CD4-positive, alpha-beta T cell treated with Interleukin-4 for 1 hour (primary cell): ENCODE data around the gene TAF4.

ENCODE experiments used
- DNase-seq, 2 donors: peaks; one replicate each; pipeline ENCODE4 v3.0.0-alpha.2; 2020 to 2022

TAF4 gene

GRCh38 chr20:62043131-62043914, 22.4 kb downstream of the TAF4 start:
- DNase-seq: no peak

DNA sequence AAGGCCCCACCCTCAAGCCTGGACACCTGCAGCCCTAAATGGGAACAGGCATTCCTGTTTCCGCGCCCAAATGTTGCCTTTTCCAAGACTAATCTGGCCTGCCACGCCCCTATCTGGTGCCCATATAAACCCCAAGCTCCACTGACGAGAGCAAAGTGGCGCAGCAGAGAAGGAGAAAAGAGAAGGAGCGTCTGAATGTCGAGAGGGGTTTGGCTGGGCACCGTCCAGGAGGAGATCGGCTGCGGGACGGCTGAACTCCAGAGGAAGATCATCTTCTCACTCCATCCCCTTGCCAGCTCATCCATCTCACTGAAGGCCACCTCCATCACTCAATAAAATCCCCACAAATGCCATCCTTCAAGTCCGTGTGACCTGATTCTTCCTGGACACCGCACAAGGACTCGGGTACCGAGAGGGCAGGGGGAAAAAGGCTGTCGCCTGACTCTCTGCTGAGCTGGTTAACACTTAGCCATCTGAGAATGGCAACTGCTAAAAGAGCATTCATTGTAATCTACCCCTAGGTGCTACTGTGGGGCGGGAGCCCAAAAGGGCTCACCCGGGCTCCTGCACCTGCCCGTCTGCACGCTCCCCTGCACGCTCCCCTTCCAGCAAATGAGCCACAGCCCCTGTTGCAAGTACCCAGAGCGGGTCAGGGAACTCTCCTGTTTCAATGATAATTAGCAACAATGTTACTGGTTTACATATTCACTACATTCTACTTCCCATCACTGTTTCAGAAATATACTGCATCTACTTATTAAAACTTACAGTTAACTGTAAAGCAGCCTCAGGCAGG, 23.5 kb downstream of the TAF4 start:
- no peak for DNase-seq

DNA sequence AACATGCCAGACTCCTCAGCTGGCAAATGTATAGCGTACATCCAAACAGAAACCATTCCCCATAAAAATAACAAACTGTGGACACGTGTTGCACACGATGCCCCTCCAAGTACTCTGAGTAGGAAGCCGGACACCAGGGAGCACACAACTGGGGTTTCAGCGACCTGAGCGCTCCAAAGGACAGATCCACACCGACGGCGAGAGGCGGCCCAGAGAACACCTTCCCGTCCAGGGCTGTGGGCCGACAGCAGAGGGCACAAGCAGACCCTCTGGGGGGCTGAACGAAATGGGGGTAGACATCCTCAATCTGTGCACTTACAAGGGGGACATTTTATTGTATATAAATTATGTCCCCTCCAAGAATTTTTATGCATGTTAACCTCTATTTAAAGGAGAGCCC, 24.7 kb downstream of the TAF4 start:
- no peak for DNase-seq

DNA sequence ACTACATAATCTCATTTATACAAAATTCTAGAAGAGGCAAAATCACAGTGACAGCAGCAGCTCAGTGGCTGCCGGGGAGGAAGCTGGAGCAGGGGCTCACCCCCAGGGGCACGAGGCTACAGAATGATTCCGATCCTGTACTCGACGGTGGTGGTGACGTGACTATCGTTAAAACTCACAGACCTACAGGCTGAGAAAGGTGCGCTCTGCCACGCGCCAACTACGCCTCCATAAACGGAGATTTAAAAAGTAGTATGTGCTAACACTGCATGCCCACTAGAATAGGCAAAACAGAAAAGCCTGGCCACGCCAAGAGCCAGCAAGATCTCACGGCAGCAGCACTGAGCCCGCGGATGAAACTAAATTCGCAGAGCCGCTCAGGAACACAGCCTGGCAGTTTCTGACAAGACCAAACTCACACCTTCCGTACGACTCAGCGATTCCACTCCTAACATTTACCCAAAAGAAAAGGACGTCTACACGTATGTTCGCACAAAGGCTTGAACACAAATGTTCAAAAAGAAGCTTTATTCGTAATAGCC, 25.2 kb downstream of the TAF4 start:
- DNase-seq: no peak

DNA sequence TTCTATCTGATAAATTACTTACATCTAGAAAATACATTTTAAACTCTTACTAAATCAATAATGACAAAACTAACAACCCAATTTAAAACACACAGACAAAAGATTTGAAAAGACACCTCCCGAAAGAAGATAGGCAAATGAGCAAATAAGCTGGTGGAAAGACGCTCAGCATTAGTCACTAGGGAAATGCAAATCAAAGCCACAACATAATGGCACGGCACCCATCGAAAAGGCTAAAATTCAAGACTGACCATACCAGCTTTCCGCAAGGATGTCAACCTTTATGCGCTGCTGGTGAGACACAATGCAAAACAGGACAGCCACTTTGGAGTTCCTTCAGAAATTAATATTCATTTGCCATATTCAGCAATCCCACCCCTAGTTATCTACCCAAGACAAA, 25.9 kb downstream of the TAF4 start:
- no peak for DNase-seq

- no peak for DNase-seq
Observed at GRCh38 chr20:62032609-62033368, 32.9 kb downstream of the TAF4 start.

GRCh38 chr20:62031462-62032092, 34.1 kb downstream of the TAF4 start:
- no peak for DNase-seq

DNA sequence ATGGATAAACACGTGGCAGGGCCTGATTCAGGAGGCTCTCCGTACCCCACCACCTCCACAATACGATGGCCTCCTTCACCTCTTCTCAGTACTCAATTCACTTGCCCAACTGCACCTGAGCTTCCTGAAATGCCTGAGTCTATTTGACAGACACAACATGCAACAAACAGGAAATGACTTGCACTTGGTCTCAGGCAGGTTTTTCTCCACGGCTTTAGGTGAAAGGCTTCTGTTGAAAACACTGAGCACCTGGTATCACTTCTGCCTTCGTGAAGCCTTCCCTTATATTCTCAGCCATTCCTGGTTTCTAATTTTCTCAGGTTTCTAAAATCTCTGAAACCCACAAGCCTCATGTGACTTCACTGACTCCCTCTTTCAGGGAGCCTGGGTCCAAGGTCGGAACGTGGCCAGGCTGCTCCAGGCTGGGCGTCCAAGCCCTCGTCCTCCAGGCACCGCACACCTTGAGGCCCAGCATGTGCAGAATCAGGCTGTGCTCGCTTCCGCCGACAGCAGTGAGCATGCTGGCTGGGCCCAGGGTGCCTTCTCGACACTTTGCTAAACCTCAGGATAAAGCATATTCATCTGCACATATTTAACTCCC, 34.7 kb downstream of the TAF4 start:
- peak; percentile 39 to 51 for DNase-seq

- no peak for DNase-seq
Observed at GRCh38 chr20:62030357-62030756, 35.3 kb downstream of the TAF4 start.

- DNase-seq: no peak
Observed at GRCh38 chr20:62029949-62030348, 35.7 kb downstream of the TAF4 start.

- no peak for DNase-seq
Observed at GRCh38 chr20:62029296-62029695, 36.4 kb downstream of the TAF4 start.

DNA sequence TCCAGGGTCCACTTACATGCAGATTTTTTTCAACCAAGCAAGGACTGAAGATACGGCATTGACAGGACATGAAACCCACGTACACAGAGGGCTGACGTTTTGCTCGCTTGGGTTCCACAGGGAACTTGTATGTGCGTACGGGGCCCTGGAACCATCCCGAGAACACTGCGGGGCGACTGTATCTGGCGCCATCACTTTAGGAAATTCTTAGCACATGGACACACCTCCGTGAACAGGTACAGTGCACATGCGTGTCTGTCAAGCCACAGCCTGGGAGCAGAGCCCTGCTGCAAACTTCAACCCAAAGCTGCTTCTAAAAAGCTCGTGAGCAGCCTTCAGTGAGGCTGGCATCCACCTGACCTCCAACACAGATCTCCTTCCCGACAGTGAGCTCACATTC, 37.3 kb downstream of the TAF4 start:
- DNase-seq: no peak

DNA sequence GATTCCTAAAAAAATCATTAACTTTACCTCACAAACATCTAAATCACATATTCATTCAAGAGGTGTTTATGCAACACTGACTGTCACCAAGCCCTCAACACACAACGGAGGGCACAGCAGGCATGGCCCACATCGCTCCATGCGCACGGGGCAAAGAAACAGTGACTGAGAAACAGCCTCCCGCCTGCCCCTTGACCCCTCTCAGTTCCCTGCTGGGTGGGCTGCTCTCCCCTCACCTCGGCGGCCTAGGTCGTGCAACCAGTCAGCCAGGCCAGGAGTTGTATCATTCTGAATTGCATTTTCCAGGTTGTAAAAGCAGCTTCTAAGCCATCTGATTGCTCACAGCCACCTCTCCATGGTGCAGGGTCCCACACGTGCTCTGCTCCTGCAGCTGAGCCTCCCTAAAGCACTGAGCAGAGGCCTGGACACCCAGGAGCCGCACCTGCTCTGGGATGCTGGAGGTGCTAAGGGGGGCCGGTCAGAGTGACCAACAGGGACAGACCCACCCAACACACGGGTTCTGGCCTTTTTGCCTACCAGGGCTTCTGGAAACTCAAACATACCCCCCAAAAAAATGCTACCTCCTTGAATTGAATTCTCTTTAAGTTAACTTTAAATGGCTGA, 37.9 kb downstream of the TAF4 start:
- DNase-seq: no peak

- no peak for DNase-seq
Observed at GRCh38 chr20:62027116-62027515, 38.6 kb downstream of the TAF4 start.

- DNase-seq: no peak
Observed at GRCh38 chr20:62026564-62026856, 39.2 kb downstream of the TAF4 start.

GRCh38 chr20:62025832-62026563, 39.7 kb downstream of the TAF4 start:
- DNase-seq: peak; percentile 8 to 24

DNA sequence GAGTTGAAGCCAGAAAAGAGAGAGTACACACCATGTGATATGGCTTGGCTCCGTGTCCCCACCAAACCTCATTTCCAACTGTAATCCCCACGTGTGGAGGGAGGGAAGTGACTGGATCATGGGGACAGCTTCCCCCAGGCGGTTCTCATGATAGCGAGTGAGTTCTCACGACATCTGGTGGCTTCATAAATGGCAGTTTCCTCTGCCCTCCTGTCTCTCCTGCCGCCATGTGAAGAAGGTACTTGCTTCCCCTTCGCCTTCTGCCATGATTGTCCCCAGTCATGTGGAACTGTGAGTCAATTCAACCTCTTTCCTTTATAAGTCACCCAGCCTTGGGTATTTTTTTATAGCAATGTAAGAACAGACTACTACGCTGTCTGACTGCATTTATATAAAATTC, 40.3 kb downstream of the TAF4 start:
- DNase-seq: no peak

- DNase-seq: no peak
Observed at GRCh38 chr20:62023935-62024334, 41.7 kb downstream of the TAF4 start.

- no peak for DNase-seq
Observed at GRCh38 chr20:62022575-62023139, 43.0 kb downstream of the TAF4 start.

DNA sequence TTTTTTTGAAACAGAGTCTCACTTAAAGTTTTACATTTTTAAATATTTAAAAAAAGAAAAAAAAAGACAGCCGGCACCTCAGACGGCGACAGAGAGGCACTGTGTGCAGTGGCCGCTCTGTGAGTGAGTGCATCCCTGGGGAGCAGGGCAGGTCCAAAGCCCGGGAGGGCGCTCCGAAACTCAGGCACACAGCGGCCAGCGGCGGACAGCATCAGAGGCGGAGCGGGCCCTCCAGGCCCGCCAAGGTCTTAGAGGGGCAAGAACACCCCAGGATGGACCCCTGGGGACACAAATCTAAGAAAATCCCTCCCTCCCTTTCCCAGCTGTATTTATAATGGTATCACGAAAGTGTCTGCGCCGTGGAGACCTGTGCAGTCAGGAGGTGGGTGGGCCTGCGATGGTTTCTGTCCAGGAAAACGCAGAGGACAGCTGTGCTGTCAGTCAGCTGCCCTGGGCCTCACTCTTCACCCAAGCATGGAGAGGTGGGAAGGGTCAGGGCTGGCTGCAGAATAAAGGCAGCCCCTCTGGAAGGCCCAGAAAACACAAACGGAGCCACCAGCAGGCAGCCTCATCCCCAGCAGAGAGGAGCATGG, 43.8 kb downstream of the TAF4 start:
- DNase-seq: no peak
